Daoy (cell line): ENCODE data around the gene CCDC122. TPM values are rescaled to one million over a fixed set of nuclear protein-coding genes. Genes with fewer than 3 reads are reported as not detected.
"Not testable (repeated sequence)": the region's sequence is repeated elsewhere in the genome, so short reads cannot be mapped to it uniquely, and the experiment has no call there.

Experiments used
- DNase-seq: peaks from one replicate; pipeline ENCODE4 v3.0.0-alpha.2; 2015; ENCODE audit warnings: low read depth
- total RNA-seq: library from RNA; depleted of rRNA; stranded (reverse); fragments of >200 nt; shearing (Covaris generic); gene quantifications from 2 replicates; pipeline ENCODE4 v1.2.3, GENCODE V29; 2014

CCDC122 gene
- total RNA-seq, 1 experiment from 2014 or later: 3.3 TPM

GRCh38 chr13:43877326-43877725 is 2.2 kb downstream of the CCDC122 start:
- DNase-seq: no peak

GRCh38 chr13:43876366-43876765 is 3.2 kb downstream of the CCDC122 start:
- no peak for DNase-seq

GRCh38 chr13:43874504-43875092 is 4.9 kb downstream of the CCDC122 start:
- DNase-seq: no peak

GRCh38 chr13:43872181-43872580 is 7.4 kb downstream of the CCDC122 start:
- DNase-seq: no peak

- DNase-seq: no peak
Measured at GRCh38 chr13:43865892-43866291, 13.6 kb downstream of the CCDC122 start.

- DNase-seq: no peak
Measured at GRCh38 chr13:43864921-43865320, 14.6 kb downstream of the CCDC122 start.

- no peak for DNase-seq
Measured at GRCh38 chr13:43861863-43862262, 17.7 kb downstream of the CCDC122 start.

GRCh38 chr13:43852923-43853404 is 26.6 kb downstream of the CCDC122 start:
- DNase-seq: no peak

GRCh38 chr13:43850873-43851272 is 28.7 kb downstream of the CCDC122 start:
- no peak for DNase-seq

GRCh38 chr13:43848001-43848649 is 31.4 kb downstream of the CCDC122 start:
- no peak for DNase-seq

- DNase-seq: no peak
Measured at GRCh38 chr13:43846496-43847158, 32.9 kb downstream of the CCDC122 start.

- DNase-seq: no peak
Measured at GRCh38 chr13:43838909-43839308, 40.6 kb downstream of the CCDC122 start.

- DNase-seq: peak; percentile 28
Measured at GRCh38 chr13:43835701-43836100, 43.8 kb downstream of the CCDC122 start.

GRCh38 chr13:43831088-43831487 is 48.5 kb downstream of the CCDC122 start:
- peak; percentile 2 for DNase-seq

- DNase-seq: no peak
Measured at GRCh38 chr13:43830497-43830881, 49.1 kb downstream of the CCDC122 start.

GRCh38 chr13:43824656-43825055 is 54.9 kb downstream of the CCDC122 start:
- DNase-seq: not testable (repeated sequence)

GRCh38 chr13:43822969-43823368 is 56.6 kb downstream of the CCDC122 start:
- DNase-seq: no peak

- DNase-seq: no peak
Measured at GRCh38 chr13:43816401-43816889, 63.1 kb downstream of the CCDC122 start.

- peak; percentile 50 for DNase-seq
Measured at GRCh38 chr13:43815204-43815603, 64.3 kb downstream of the CCDC122 start.

- DNase-seq: no peak
Measured at GRCh38 chr13:43808676-43809075, 70.9 kb downstream of the CCDC122 start.

GRCh38 chr13:43805681-43806128 is 73.8 kb downstream of the CCDC122 start:
- DNase-seq: peak; percentile 19

GRCh38 chr13:43805071-43805468 is 74.5 kb downstream of the CCDC122 start:
- peak; percentile 86 for DNase-seq
